ENCODE data around the gene GTPBP1.

The GTPBP1 gene

DNA sequence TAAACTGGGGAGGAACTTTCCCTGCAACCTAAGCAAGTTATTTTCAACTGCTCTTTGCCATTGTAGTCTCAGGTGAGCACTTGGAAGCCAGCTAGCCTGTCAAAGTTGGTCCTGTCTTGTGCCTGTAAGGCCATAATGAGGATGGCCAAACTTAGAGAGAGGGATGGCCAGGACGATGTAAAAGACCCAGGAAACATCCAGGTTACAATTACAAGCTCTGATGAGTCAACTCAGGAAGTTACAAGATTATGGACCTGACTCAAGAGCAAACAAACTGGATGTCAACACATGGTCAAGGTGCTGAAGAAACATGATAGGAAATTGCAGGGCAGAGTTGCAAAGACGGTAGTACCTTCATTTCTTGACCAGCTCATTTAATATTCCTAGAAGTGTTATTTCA lies 1.6 kb downstream of the GTPBP1 start:
- H3K4me3 ChIP-seq (ENCODE audit: low read depth, low read length): peak overlapping the region; percentile 88
- TF ChIP-seq, protein P1, sequence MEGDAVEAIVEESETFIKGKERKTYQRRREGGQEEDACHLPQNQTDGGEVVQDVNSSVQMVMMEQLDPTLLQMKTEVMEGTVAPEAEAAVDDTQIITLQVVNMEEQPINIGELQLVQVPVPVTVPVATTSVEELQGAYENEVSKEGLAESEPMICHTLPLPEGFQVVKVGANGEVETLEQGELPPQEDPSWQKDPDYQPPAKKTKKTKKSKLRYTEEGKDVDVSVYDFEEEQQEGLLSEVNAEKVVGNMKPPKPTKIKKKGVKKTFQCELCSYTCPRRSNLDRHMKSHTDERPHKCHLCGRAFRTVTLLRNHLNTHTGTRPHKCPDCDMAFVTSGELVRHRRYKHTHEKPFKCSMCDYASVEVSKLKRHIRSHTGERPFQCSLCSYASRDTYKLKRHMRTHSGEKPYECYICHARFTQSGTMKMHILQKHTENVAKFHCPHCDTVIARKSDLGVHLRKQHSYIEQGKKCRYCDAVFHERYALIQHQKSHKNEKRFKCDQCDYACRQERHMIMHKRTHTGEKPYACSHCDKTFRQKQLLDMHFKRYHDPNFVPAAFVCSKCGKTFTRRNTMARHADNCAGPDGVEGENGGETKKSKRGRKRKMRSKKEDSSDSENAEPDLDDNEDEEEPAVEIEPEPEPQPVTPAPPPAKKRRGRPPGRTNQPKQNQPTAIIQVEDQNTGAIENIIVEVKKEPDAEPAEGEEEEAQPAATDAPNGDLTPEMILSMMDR (IDR thresholded peaks at IDR 0.05; ENCODE audit: insufficient read depth, low read length, missing control alignments): no peak
- CTCF ChIA-PET: interaction anchor here (0.9 to 3.6 kb wide), 9 partner anchors 8 to 655 kb away, joined by 3 to 14 read pairs (median 4); partner anchors contain the start of gene TOMM22
- DNase-seq (ENCODE audit: low read depth, low spot score): no peak
- POLR2A ChIA-PET: no interaction called here

DNA sequence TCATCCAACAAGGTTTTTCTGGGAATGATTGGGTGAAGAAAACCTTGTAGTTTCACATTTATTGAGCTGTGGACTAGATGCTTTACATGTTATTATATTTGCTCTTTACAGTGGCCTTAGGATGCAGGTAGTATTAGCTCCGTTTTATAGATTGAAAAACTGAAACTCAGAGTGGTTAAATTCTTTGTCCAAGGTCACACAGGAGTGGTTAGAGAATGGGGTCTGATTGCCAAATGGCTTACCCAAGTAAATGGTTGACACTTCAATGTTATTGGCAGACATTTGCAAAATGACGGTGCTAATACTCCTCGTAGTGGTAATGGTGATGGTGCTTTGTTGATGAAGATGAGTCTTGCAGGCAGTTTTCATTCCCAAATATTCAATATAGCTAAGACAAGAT lies 2.2 kb downstream of the GTPBP1 start:
- no peak for DNase-seq (ENCODE audit: low read depth, low spot score)
- ChIA-PET POLR2A (no interaction called here), CTCF (interaction anchor here (1.0 to 3.6 kb wide), 9 partner anchors 8 to 61 kb away, joined by 3 to 14 read pairs (median 5); partner anchors contain the start of gene TOMM22)
- no peak overlapping the region for H3K4me3 ChIP-seq (ENCODE audit: low read depth, low read length)
- TF ChIP-seq, protein P1 (IDR thresholded peaks at IDR 0.05; ENCODE audit: insufficient read depth, low read length, missing control alignments): no peak

DNA sequence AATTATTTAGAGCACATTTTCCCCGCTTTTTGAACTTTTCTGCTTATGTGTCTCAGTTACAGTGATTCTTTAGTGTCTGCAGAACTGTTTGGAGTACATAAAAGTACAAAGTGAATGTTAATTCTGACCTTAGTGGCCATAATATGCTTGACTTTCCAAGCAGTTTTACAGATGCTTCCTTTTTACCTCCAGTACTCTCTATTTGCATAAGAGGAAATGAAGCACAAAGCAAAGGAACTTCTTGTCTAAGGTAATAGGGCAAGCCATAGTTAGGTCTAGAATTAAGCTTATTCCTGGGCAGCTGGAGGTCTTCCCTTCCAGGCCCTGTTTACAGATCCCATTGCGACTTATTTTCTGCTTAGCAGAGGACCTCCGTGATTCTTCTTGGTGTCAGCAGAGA lies 3.6 kb downstream of the GTPBP1 start:
- POLR2A ChIA-PET: no interaction called here

DNA sequence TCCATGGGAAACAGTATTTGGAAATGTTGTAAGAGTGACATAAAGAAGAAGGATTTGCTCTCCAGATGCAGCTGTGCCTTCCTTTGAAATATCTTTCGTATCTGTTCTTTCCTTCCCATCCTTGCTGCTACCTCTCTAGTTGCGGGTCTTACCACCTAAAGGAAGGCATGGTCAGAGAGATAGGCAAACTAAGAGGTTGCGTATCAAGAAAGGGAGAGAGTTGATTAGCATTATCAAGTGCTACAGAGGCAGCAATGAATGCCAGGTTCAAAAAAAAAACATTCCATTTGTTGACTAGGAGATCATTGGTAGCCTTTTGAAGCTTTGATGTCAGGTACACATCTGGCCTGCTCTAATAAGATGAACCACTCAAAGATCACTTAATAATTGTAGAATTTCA lies 4.6 kb downstream of the GTPBP1 start:
- TF ChIP-seq, protein P1 (IDR thresholded peaks at IDR 0.05; ENCODE audit: insufficient read depth, low read length, missing control alignments): no peak
- POLR2A ChIA-PET: no interaction called here
- no peak for DNase-seq (ENCODE audit: low read depth, low spot score)
- no peak overlapping the region for H3K4me3 ChIP-seq (ENCODE audit: low read depth, low read length)
- CTCF ChIA-PET: interaction anchor here (3.4 to 3.6 kb wide), 2 partner anchors 8 to 14 kb away, joined by 13 to 15 read pairs; no protein-coding TSS in a partner anchor

More for the DNA sequence above, 3.6 kb downstream of the GTPBP1 start:
- DNase-seq (ENCODE audit: low read depth, low spot score): no peak
- no peak overlapping the region for H3K4me3 ChIP-seq (ENCODE audit: low read depth, low read length)
- TF ChIP-seq, protein P1 (IDR thresholded peaks at IDR 0.05; ENCODE audit: insufficient read depth, low read length, missing control alignments): no peak
- CTCF ChIA-PET: interaction anchor here (1.5 to 3.6 kb wide), 3 partner anchors 9 to 16 kb away, joined by 5 to 15 read pairs (median 13); no protein-coding TSS in a partner anchor

DNA sequence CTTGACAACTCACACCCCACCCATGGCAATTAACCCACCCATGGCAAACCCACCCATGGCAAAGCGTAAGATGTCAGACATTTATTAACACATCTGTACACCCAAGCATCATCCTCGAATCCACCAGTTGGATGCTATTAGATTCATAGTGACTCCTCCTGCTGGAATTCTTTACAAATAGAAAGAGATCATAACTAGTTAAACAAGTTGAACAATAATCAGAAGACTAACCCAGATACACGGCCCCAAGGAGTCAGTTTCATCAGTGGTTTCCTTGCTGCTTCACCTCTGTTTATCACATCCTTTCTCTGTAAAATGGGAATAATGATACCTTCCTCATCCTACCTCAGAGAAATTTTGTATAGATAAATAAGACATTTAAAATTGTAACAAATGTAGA lies 5.1 kb downstream of the GTPBP1 start:
- POLR2A ChIA-PET: no interaction called here
- no peak for DNase-seq (ENCODE audit: low read depth, low spot score)
- no peak overlapping the region for H3K4me3 ChIP-seq (ENCODE audit: low read depth, low read length)
- TF ChIP-seq, protein P1 (IDR thresholded peaks at IDR 0.05; ENCODE audit: insufficient read depth, low read length, missing control alignments): no peak
- CTCF ChIA-PET: interaction anchor here (0.6 to 3.4 kb wide), 2 partner anchors 14 to 170 kb away, joined by 3 to 15 read pairs; no protein-coding TSS in a partner anchor

DNA sequence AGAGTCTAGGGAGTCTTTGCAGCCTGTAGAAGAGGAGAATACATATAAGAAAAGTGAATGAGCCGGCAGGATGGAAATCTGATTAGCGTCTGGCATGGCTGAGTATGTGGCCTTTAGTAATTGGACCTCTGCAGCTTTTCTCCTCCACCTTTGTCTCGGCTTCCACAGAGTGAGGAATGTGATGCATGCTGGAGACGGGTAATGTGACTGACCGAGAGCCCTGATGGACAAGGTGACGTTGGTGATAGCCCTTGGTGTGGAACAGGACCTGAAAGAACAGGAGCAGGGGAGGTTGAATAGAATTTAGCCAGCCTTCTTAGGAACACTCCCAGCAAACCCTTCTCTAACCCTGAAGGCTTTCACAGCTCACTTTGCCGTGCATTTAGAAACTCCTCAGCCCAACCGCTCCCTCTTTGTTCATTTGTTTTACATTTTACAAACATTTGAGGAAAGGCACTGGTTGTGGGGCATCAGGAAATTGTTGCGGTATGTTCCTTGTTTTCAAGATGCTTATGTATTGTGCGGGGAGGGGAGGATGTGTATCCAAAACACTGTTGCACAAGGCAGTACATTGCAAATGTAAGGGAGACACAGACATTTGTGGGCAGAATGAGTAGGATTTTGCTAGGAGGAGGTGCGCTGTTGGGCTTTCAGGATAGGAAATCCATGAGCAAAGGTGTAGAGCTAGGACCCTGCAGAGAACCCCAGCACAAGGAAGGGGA lies 6.9 kb downstream of the GTPBP1 start:
- TF ChIP-seq, protein P1 (IDR thresholded peaks at IDR 0.05; ENCODE audit: insufficient read depth, low read length, missing control alignments): no peak
- ChIA-PET CTCF (interaction anchor here (1.1 to 3.4 kb wide), 3 partner anchors 8 to 13 kb away, joined by 4 to 15 read pairs (median 11); no protein-coding TSS in a partner anchor), POLR2A (no interaction called here)
- no peak for DNase-seq (ENCODE audit: low read depth, low spot score)
- H3K4me3 ChIP-seq (ENCODE audit: low read depth, low read length): no peak overlapping the region

Measured in AG04449 (cell line).